IPS-18c (cell line): Measurements from ENCODE around the gene HTRA2.

Experiments used
- H3K4me3 ChIP-seq: 2 replicates; pipeline ENCODE4 v1.7.0; 2013; ENCODE audit warnings: low read depth, mild to moderate bottlenecking, low read length, moderate library complexity; ENCODE audit not compliant: insufficient read depth
- H3K9me3 ChIP-seq: one replicate; pipeline ENCODE4 v1.6.1; 2013; ENCODE audit warnings: mild to moderate bottlenecking, low read length, moderate library complexity; ENCODE audit not compliant: control insufficient read depth, insufficient read depth

Gene HTRA2

GRCh38 chr2:74562126-74562775 is 32.5 kb downstream of the HTRA2 start:
- no peaks in the 10 kb centered on the region for H3K9me3 ChIP-seq
- no peak overlapping the region for H3K4me3 ChIP-seq

GRCh38 chr2:74564222-74564621 is 34.5 kb downstream of the HTRA2 start:
- no peaks in the 10 kb centered on the region for H3K9me3 ChIP-seq
- H3K4me3 ChIP-seq = no peak overlapping the region

DNA sequence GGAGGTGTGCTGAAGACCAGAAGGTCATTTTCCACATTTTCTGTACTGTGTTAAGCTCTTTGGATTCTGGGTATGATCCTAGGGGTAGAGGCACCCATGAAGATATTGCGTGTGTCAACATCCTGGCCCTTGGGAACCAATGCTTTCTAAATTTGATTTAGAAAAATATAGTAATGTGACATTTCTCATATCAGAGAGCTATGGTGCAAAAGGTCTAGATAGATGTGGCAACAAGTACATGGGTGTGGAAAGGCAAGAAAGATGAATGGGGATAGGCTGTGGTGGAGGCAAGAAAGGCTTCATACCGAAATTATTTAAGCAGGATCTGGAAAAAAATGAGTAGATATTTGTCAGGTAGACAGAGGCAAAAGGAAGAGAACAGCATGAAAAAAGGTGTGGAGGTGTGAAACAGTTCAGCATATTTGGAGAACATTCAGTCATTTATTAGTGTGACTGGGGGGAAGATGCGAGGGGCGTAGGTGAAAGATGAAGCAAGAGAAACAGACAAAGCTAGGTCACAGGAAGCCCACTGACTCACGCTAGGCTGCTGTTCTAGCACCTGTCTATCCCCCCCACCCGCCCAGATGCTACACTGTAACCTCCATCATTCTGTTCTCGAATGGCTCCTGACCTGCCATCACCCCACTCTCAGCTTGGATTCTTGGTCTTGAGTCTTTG is 36.5 kb downstream of the HTRA2 start:
- Histone ChIP-seq H3K9me3 (no peaks in the 10 kb centered on the region), H3K4me3 (no peak overlapping the region)

GRCh38 chr2:74566754-74567085 is 37.0 kb downstream of the HTRA2 start:
- Histone ChIP-seq H3K9me3 (no peaks in the 10 kb centered on the region), H3K4me3 (no peak overlapping the region)

DNA sequence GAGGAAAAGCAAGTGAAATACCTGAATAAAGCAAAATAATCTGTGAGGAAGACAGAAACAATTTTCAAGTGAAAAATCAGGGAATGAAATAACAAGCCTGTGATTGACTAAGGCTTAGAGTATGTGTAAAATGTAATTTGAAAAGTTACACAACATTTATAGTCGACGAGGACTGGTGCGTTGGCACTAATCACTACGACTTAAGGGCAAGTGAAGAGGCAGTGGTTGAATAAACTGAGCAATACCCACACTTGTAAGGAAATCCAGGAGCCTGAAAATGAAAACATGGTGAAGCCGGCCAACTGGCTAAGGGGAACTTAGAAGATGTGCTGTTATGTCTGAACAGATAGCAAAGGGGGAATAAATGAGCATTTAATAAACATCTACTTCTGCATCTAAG is 38.1 kb downstream of the HTRA2 start:
- Histone ChIP-seq H3K9me3 (no peaks in the 10 kb centered on the region), H3K4me3 (no peak overlapping the region)

DNA sequence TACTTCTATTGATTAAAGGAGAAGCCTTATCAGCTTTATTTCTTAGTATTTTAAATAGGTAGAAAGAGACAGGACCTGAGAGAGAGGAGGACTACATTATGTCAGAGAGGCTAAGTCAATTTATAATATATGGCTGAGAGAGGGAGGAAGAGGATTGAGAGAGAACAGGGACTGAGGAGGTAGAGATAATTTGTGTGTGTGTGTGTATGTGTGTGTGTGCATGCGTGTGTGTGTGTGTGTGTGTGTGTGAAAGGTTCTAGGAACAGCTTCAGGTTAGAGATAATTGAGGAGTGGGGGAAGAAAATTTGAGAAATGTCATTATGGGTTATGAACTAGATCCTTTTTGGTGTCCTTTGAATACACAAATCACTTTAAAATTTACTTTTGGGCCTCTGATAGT is 40.0 kb downstream of the HTRA2 start:
- H3K4me3 ChIP-seq = no peak overlapping the region
- no peaks in the 10 kb centered on the region for H3K9me3 ChIP-seq

- no peaks in the 10 kb centered on the region for H3K9me3 ChIP-seq
- H3K4me3 ChIP-seq = no peak overlapping the region
Measured at GRCh38 chr2:74571058-74571457, 41.3 kb downstream of the HTRA2 start.

DNA sequence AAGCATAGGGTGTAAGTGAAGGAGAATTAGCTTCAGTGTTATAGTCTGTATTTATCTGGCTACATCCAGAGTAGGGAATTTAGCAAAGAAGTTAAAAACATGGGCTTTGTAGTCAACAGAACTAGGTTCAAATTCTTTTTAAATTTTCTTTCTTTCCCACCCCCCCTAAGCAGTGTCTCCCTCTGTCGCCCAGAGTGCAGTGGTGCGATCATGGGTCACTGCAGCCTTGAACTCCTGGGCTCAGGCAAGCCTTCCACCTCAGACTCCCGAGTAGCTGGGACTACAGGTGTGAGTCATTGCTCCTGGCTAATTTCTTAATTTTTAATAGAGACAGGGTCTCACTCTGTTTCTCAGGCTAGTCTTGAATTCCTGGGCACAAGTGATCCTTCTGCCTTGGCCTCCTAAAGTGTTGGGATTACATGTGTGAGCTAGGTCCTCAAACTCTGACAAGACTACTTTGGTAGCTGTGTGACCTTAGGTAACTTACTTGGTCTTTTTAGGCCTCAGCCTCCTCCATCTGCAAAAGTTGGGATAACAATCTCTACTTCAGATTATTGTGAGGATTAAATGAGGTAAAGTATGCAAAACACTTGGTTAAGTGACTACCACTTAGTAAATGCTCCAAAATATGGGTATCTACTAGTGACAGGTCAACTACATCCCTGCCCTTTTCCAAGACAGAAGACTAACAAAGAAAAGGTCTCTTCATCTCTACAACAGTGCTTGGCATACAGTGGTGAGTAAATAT is 42.6 kb downstream of the HTRA2 start:
- no peak overlapping the region for H3K4me3 ChIP-seq
- H3K9me3 ChIP-seq = no peaks in the 10 kb centered on the region

GRCh38 chr2:74573747-74574562 is 44.2 kb downstream of the HTRA2 start:
- H3K4me3 ChIP-seq = no peak overlapping the region
- H3K9me3 ChIP-seq = no peaks in the 10 kb centered on the region

- Histone ChIP-seq H3K4me3 (no peak overlapping the region), H3K9me3 (no peaks in the 10 kb centered on the region)
Measured at GRCh38 chr2:74575320-74575719, 45.6 kb downstream of the HTRA2 start.

- no peaks in the 10 kb centered on the region for H3K9me3 ChIP-seq
- H3K4me3 ChIP-seq = no peak overlapping the region
Measured at GRCh38 chr2:74576211-74576862, 46.6 kb downstream of the HTRA2 start.

DNA sequence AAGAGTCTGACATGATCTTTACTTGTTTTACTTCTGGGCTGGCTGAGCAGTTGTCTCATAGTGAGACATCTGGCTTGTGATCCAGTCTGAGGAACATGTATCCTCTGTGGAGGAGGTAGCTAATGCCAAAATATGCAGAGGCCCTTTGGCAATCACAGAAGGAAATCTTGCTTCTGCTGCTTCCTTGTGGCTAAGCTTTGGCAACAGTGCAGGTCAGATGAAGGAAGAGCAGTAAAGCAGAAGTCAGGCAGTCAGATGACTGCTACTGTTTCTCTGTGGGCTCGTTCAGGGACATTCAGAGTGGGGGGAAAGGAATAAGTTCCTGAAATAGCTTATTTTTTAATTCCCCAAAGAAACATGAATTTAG is 47.1 kb downstream of the HTRA2 start:
- Histone ChIP-seq H3K9me3 (no peaks in the 10 kb centered on the region), H3K4me3 (no peak overlapping the region)

DNA sequence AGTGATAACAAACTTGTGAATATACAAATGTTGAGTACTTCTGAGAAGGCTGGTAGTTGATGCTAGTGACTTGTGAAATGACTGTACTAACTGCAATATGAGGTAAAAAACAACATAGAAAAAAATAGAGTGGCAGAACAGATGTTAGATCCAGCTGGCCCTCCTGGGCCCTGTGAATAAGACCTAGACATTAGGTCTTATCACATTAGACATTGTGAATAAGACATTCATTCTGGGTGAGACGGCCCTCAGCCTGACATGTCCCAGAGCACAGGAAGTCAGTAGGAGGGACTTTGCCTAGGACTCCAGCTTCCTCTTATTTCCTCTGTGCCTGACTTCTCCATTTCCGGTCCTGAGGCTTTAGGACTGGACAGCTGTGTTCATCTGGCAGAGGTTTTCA is 47.7 kb downstream of the HTRA2 start:
- Histone ChIP-seq H3K4me3 (no peak overlapping the region), H3K9me3 (no peaks in the 10 kb centered on the region)

- H3K4me3 ChIP-seq = no peak overlapping the region
- H3K9me3 ChIP-seq = no peaks in the 10 kb centered on the region
Measured at GRCh38 chr2:74578408-74578807, 48.7 kb downstream of the HTRA2 start.

GRCh38 chr2:74581463-74581862 is 51.7 kb downstream of the HTRA2 start:
- no peaks in the 10 kb centered on the region for H3K9me3 ChIP-seq
- H3K4me3 ChIP-seq = no peak overlapping the region

DNA sequence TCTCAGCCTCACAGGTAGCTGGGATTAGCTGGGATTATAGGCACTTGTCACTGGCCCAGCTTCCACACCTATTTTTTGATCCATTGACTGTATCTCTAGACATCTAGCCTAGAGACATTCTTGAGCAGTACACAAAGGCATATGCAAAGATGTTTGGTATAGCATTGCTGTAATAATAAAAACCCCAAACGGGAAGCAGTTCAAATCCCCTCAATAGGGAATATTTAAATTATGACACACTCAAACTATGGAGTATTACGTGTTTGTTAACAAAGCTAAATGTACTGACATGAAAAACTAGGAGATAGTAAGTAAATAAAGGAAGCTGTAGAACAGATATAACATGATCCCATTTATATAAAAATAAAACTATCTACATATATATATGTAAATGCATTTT is 52.5 kb downstream of the HTRA2 start:
- no peak overlapping the region for H3K4me3 ChIP-seq
- no peaks in the 10 kb centered on the region for H3K9me3 ChIP-seq
